GM19035 (cell line): ENCODE data around the gene STON2.
A peak's percentile ranks its signal among the peaks of the same experiment; 100 is the strongest.
"Not testable (repeated sequence)": the region's sequence is repeated elsewhere in the genome, so short reads cannot be mapped to it uniquely, and the experiment has no call there.

Experiments used
- ATAC-seq: cut with Tn5 transposase; IDR thresholded peaks from one replicate; pipeline ENCODE4 v1.9.1; 2021; ENCODE audit not compliant: unreplicated experiment

The STON2 gene

GRCh38 chr14:81233615-81234014 lies 166.5 kb downstream of the STON2 start:
- ATAC-seq, result no peak

GRCh38 chr14:81231540-81231939 lies 168.6 kb downstream of the STON2 start:
- no peak for ATAC-seq

GRCh38 chr14:81224222-81224621 lies 175.9 kb downstream of the STON2 start:
- ATAC-seq, result no peak

- ATAC-seq, result not testable (repeated sequence)
Measured at GRCh38 chr14:81223788-81224187, 176.3 kb downstream of the STON2 start.

GRCh38 chr14:81222691-81223090 lies 177.4 kb downstream of the STON2 start:
- no peak for ATAC-seq

- ATAC-seq, result no peak
Measured at GRCh38 chr14:81222126-81222525, 178.0 kb downstream of the STON2 start.

- no peak for ATAC-seq
Measured at GRCh38 chr14:81221579-81222102, 178.5 kb downstream of the STON2 start.

- peak; percentile 74 for ATAC-seq
Measured at GRCh38 chr14:81220830-81221578, 179.1 kb downstream of the STON2 start, which contains the start of gene GTF2A1. TSS of gene GTF2A1 (minus strand) at chr14:81220959. CDS start at chr14:81220518, 441 bp downstream.

GRCh38 chr14:81220580-81220829 lies 179.6 kb downstream of the STON2 start:
- no peak for ATAC-seq

- no peak for ATAC-seq
Measured at GRCh38 chr14:81219759-81220579, 180.2 kb downstream of the STON2 start.

- ATAC-seq, result peak; percentile 50
Measured at GRCh38 chr14:81219210-81219758, 180.8 kb downstream of the STON2 start.

- no peak for ATAC-seq
Measured at GRCh38 chr14:81211844-81212243, 188.3 kb downstream of the STON2 start.
